H1 (cell line): Measurements from ENCODE around the gene NUPR1. TPM values are rescaled to one million over a fixed set of nuclear protein-coding genes. Genes with fewer than 3 reads are reported as not detected.
A peak's percentile ranks its signal among the peaks of the same experiment; 100 is the strongest.

Experiments
- CTCF ChIA-PET: fragments of 300-600 bp; sonication (Branson Sonifier 250); formaldehyde crosslinking; loops from one replicate; lab custom pipeline; 2021; ENCODE audit not compliant: partially characterized antibody; lab: Charles Lee
- POLR2A ChIA-PET: fragments of 300-600 bp; sonication (Branson Sonifier 250); formaldehyde crosslinking; loops from one replicate; lab custom pipeline; 2021; ENCODE audit warnings: inconsistent platforms; ENCODE audit not compliant: partially characterized antibody; lab: Charles Lee
- DNase-seq, 2 experiments: peaks; one replicate each; pipeline versions ENCODE4 v3.0.0 to v3.0.0-alpha.2; 2010 to 2022; ENCODE audit warnings: low spot score in 2 of 2, low read depth in 1 of 2, mixed read lengths in 1 of 2
- FAIRE-seq: peaks from 2 replicates; lab custom pipeline; 2011; peaks lifted over from hg19 to GRCh38; lab: Jason Lieb, UNC
- H2AFZ ChIP-seq: 2 replicates; pipeline ENCODE4 v1.8.1; 2012; ENCODE audit warnings: low read length, inconsistent platforms
- H2AK5ac ChIP-seq: 2 replicates; pipeline ENCODE4 v1.6.1; 2013; ENCODE audit warnings: low read depth, low read length
- H2BK120ac ChIP-seq: replicated peaks from 2 replicates; pipeline ENCODE3; 2013; ENCODE audit warnings: low read depth, low read length, inconsistent platforms
- H2BK12ac ChIP-seq: 2 replicates; pipeline ENCODE4 v1.6.1; 2013; ENCODE audit warnings: low read depth, low read length
- H2BK15ac ChIP-seq: 2 replicates; pipeline ENCODE4 v1.6.1; 2013; ENCODE audit warnings: low read length
- H2BK20ac ChIP-seq: 2 replicates; pipeline ENCODE4 v1.6.1; 2013; ENCODE audit warnings: low read length
- H2BK5ac ChIP-seq: 2 replicates; pipeline ENCODE4 v1.6.1; 2013; ENCODE audit warnings: low read depth, low read length
- H3K14ac ChIP-seq: 2 replicates; pipeline ENCODE4 v1.6.1; 2013; ENCODE audit warnings: inconsistent platforms; ENCODE audit not compliant: insufficient read length
- H3K18ac ChIP-seq: 2 replicates; pipeline ENCODE4 v1.6.1; 2013; ENCODE audit warnings: low read length; ENCODE audit errors: extremely low read depth
- H3K23ac ChIP-seq: 2 replicates; pipeline ENCODE4 v1.6.1; 2013; ENCODE audit warnings: inconsistent platforms; ENCODE audit not compliant: insufficient read length
- H3K23me2 ChIP-seq: 2 replicates; pipeline ENCODE4 v1.6.1; 2013; ENCODE audit warnings: low read depth, low read length
- H3K27ac ChIP-seq: 2 replicates; pipeline ENCODE4 v1.6.1; 2011; ENCODE audit warnings: low read depth, low read length, inconsistent platforms
- H3K27me3 ChIP-seq, 4 experiments: replicated peaks in 1 of 4; 1 replicate in 1 of 4; 2 replicates in 3 of 4; pipeline versions ENCODE4 v1.6.1 to v1.8.1; 2011 to 2013; ENCODE audit warnings: low read length in 3 of 4, mild to moderate bottlenecking in 3 of 4, inconsistent platforms in 2 of 4, mixed read lengths in 2 of 4, moderate library complexity in 1 of 4; ENCODE audit not compliant: control insufficient read depth in 3 of 4, insufficient read depth in 3 of 4; ENCODE audit errors: extremely low read depth in 1 of 4
- H3K36me3 ChIP-seq, 4 experiments: 2 replicates each; pipeline versions ENCODE4 v1.6.1 to v1.8.1; 2011 to 2013; ENCODE audit warnings: mild to moderate bottlenecking in 4 of 4, low read length in 3 of 4, moderate library complexity in 2 of 4, control low read depth in 1 of 4, inconsistent platforms in 1 of 4; ENCODE audit not compliant: insufficient read depth in 4 of 4, control insufficient read depth in 2 of 4
- H3K4ac ChIP-seq: replicated peaks from 2 replicates; pipeline ENCODE3; 2013; ENCODE audit warnings: low read length, low read depth, mixed read lengths, inconsistent platforms; ENCODE audit not compliant: insufficient read length
- H3K4me1 ChIP-seq, 4 experiments: replicated peaks in 1 of 4; 1 replicate in 1 of 4; 2 replicates in 3 of 4; pipeline versions ENCODE4 v1.6.1 to v1.8.1; 2011 to 2013; ENCODE audit warnings: low read length in 3 of 4, inconsistent platforms in 2 of 4, mixed read lengths in 1 of 4; ENCODE audit not compliant: insufficient read depth in 4 of 4, control insufficient read depth in 3 of 4
- H3K4me2 ChIP-seq, 2 experiments: 2 replicates each; pipeline versions ENCODE4 v1.6.1 to v1.8.1; 2011 to 2013; ENCODE audit warnings: low read depth in 2 of 2, low read length in 2 of 2, control low read depth in 1 of 2, inconsistent platforms in 1 of 2, mild to moderate bottlenecking in 1 of 2; ENCODE audit not compliant: insufficient read depth in 1 of 2
- H3K4me3 ChIP-seq, 4 experiments: fragments of 200-600, 300-600 bp in 1 of 4; sonication (generic), shearing (Covaris generic), sonication (Bioruptor Twin) in 1 of 4; 2 replicates each; pipeline versions ENCODE4 v1.5.1 to v1.8.1; 2011 to 2016; ENCODE audit warnings: low read length in 4 of 4, low read depth in 3 of 4, control low read depth in 2 of 4, inconsistent platforms in 2 of 4, mild to moderate bottlenecking in 2 of 4, mixed read lengths in 1 of 4, moderate library complexity in 1 of 4; ENCODE audit not compliant: insufficient read depth in 2 of 4; ENCODE audit errors: extremely low read depth in 1 of 4
- H3K56ac ChIP-seq: replicated peaks from 2 replicates; pipeline ENCODE3; 2013; ENCODE audit warnings: low read depth, mild to moderate bottlenecking, mixed read lengths, low read length, inconsistent platforms; ENCODE audit not compliant: insufficient read length
- H3K79me1 ChIP-seq: 2 replicates; pipeline ENCODE4 v1.6.1; 2013; ENCODE audit warnings: low read depth, low read length, control low read depth
- H3K79me2 ChIP-seq, 2 experiments: 2 replicates each; pipeline versions ENCODE4 v1.6.1 to v1.8.1; 2012 to 2013; ENCODE audit warnings: low read length in 2 of 2, mild to moderate bottlenecking in 2 of 2, inconsistent platforms in 1 of 2; ENCODE audit not compliant: insufficient read depth in 2 of 2, control insufficient read depth in 1 of 2
- H3K9ac ChIP-seq, 4 experiments: replicated peaks in 1 of 4; 1 replicate in 1 of 4; 2 replicates in 3 of 4; pipeline versions ENCODE4 v1.6.1 to v1.8.1; 2011 to 2013; ENCODE audit warnings: low read depth in 3 of 4, low read length in 3 of 4, control low read depth in 2 of 4, mild to moderate bottlenecking in 2 of 4, moderate library complexity in 2 of 4, inconsistent platforms in 1 of 4; ENCODE audit errors: extremely low read depth in 1 of 4
- H3K9me3 ChIP-seq, 2 experiments: 2 replicates each; pipeline versions ENCODE4 v1.6.1 to v1.8.1; 2012 to 2013; ENCODE audit warnings: mild to moderate bottlenecking in 2 of 2, moderate library complexity in 2 of 2, control low read depth in 1 of 2, inconsistent platforms in 1 of 2, low read depth in 1 of 2, low read length in 1 of 2, mixed read lengths in 1 of 2; ENCODE audit not compliant: insufficient read depth in 2 of 2
- H4K20me1 ChIP-seq, 2 experiments: replicated peaks in 1 of 2; 2 replicates each; pipeline versions ENCODE3 to v1.8.1; 2011 to 2013; ENCODE audit warnings: inconsistent platforms in 2 of 2, low read length in 2 of 2, mild to moderate bottlenecking in 1 of 2; ENCODE audit not compliant: insufficient read depth in 2 of 2, control insufficient read depth in 1 of 2
- H4K5ac ChIP-seq: 2 replicates; pipeline ENCODE4 v1.6.1; 2013; ENCODE audit warnings: low read length, low read depth, mixed read lengths, inconsistent platforms; ENCODE audit not compliant: insufficient read length
- H4K8ac ChIP-seq: 2 replicates; pipeline ENCODE4 v1.8.0; 2013; ENCODE audit warnings: mild to moderate bottlenecking, moderate library complexity, low read length, inconsistent platforms; ENCODE audit not compliant: insufficient read depth; ENCODE audit errors: extremely low read depth
- H4K91ac ChIP-seq: replicated peaks from 2 replicates; pipeline ENCODE3; 2013; ENCODE audit warnings: low read length, mixed read lengths, inconsistent platforms; ENCODE audit not compliant: insufficient read length
- BCL11A ChIP-seq, 2 experiments: IDR thresholded peaks; one replicate each; pipeline ENCODE4 v1.6.1; 2011; ENCODE audit warnings: low read depth in 2 of 2, low read length in 2 of 2, mild to moderate bottlenecking in 2 of 2
- CEBPB ChIP-seq: IDR thresholded peaks from 2 replicates; pipeline ENCODE4 v1.6.1; 2012; ENCODE audit warnings: low read depth, low read length
- EP300 ChIP-seq, 2 experiments: IDR thresholded peaks; 1 replicate in 1 of 2; 2 replicates in 1 of 2; pipeline ENCODE4 v1.6.1; 2011 to 2012; ENCODE audit warnings: low read depth in 2 of 2, low read length in 2 of 2, mild to moderate bottlenecking in 2 of 2, borderline replicate concordance in 1 of 2, inconsistent platforms in 1 of 2, moderate library complexity in 1 of 2
- KDM4A ChIP-seq: IDR thresholded peaks from one replicate; pipeline ENCODE4 v1.7.1; 2012; ENCODE audit warnings: low read depth, mild to moderate bottlenecking, moderate library complexity, low read length, inconsistent platforms; ENCODE audit not compliant: severe bottlenecking
- PHF8 ChIP-seq: fragments of 200-600 bp; sonication (generic); conservative IDR thresholded peaks from 2 replicates; pipeline ENCODE4 v1.7.1; 2012; ENCODE audit warnings: low read depth, mild to moderate bottlenecking, inconsistent platforms, low read length, moderate library complexity
- SP2 ChIP-seq: IDR thresholded peaks from 2 replicates; pipeline ENCODE4 v1.6.1; 2012; ENCODE audit warnings: mild to moderate bottlenecking, low read length, inconsistent platforms
- TBP ChIP-seq: IDR thresholded peaks from 2 replicates; pipeline ENCODE4 v1.6.1; 2011; ENCODE audit warnings: low read depth, low read length, improper control_type of control experiment
- WGBS, 2 experiments: shearing (Covaris generic) in 1 of 2; methylation state at CpG; one replicate each; pipeline versions ENCODE4 v1.1.6 to v1.1.7; 2013 to 2015; ENCODE audit warnings: low lambda C conversion rate in 2 of 2, mixed read lengths in 2 of 2, inconsistent platforms in 1 of 2, low coverage in 1 of 2, missing lambda C conversion rate in 1 of 2; ENCODE audit not compliant: insufficient replicate concordance in 2 of 2, insufficient coverage in 1 of 2, insufficient read length in 1 of 2; ENCODE audit errors: extremely low coverage in 1 of 2, missing lambda C conversion rate in 1 of 2; 5-methylcytosine and 5-hydroxymethylcytosine counted together
- long read RNA-seq, 2 experiments: library from RNA in 1 of 2; library from capped mRNA in 1 of 2; stranded (forward); transcript quantifications; one replicate each; pipeline ENCODE4 v2.0.0, GENCODE V29; 2021; ENCODE audit warnings: inconsistent platforms in 1 of 2
- polyA minus RNA-seq, 3 experiments: library from RNA; depleted of rRNA, polyadenylated mRNA; stranded (reverse); fragments of >200 nt; gene quantifications; 1 replicate in 2 of 3; 2 replicates in 1 of 3; pipeline ENCODE4 v1.2.3, GENCODE V29; 2011
- polyA plus RNA-seq, 7 experiments: library from polyadenylated mRNA; depleted of rRNA in 3 of 7; stranded (reverse) in 5 of 7; unstranded in 2 of 7; fragments of >200 nt in 5 of 7; fragments of 200-250 nt in 2 of 7; gene quantifications; 1 replicate in 5 of 7; 2 replicates in 1 of 7; 4 replicates in 1 of 7; pipeline versions ENCODE4 v1.2.1 to v1.2.3, GENCODE V29; 2011 to 2013; ENCODE audit warnings: missing spikeins in 2 of 7, mixed read lengths in 2 of 7
- total RNA-seq: library from RNA; stranded (reverse); fragmentation: NEBNext Ultra II Directional; extraction: Animal tissue kit (Norgen Biotek cat#: 25700); gene quantifications from 2 replicates; pipeline ENCODE4 v1.2.1, GENCODE V29; 2021

NUPR1 gene
- total RNA-seq (0.20 TPM in 1 of 2 replicates, not detected in the other), polyA plus RNA-seq (2011; rRNA removed) (0.09 and 0.17 TPM in 2 replicates), polyA minus RNA-seq (2011; rRNA and poly(A)+ RNA removed) (0.03 TPM in 1 of 2 replicates, not detected in the other)
- polyA plus RNA-seq (2011; cell fraction: cytosol; rRNA removed): 0.10 TPM
- not detected for polyA plus RNA-seq (2011; cell fraction: nucleus; rRNA removed)
- 0.05 to 0.43 TPM in 2 of 4 replicates, not detected in the others for polyA plus RNA-seq (2012, experiment 1 of 2)
- polyA plus RNA-seq (2012, experiment 2 of 2): not detected
- polyA plus RNA-seq (2013, experiment 1 of 2): 0.06 TPM
- under 0.01 TPM for polyA plus RNA-seq (2013, experiment 2 of 2)
- polyA minus RNA-seq (2011; cell fraction: cytosol; rRNA and poly(A)+ RNA removed): 0.66 TPM
- 0.30 TPM for polyA minus RNA-seq (2011; cell fraction: nucleus; rRNA and poly(A)+ RNA removed)
- long read RNA-seq, experiment 1: 0 reads
- long read RNA-seq, experiment 2: 0 reads

GRCh38 chr16:28538733-28539596, at the start of gene NUPR1:
Gene NUPR1, minus strand, starts transcription at chr16:28538974. Its CDS starts 67 bp downstream, at chr16:28538907.
- Histone ChIP-seq H2AFZ (peak within 1 kb of the TSS; percentile 84), H3K79me2 (no peaks in the 10 kb centered on the region), H4K8ac (peak within 1 kb of the TSS; percentile 73; the same call in 1 of the 2 replicates), H3K36me3 (no peaks in the 10 kb centered on the region), H2BK120ac (no peak within 1 kb of the TSS), H4K5ac (no peak within 1 kb of the TSS), H3K9ac (no peak within 1 kb of the TSS), H3K23ac (no peak within 1 kb of the TSS), H2BK5ac (no peak within 1 kb of the TSS; the same call in 1 of the 2 replicates), H4K20me1 (no peaks in the 10 kb centered on the region), H3K9me3 (no peaks in the 10 kb centered on the region), H2BK12ac (0 out of 2 replicates have a peak within 1 kb of the TSS, but pooled peaks have one; percentile 35), H3K4me2 (no peak within 1 kb of the TSS), H2BK20ac (no peak within 1 kb of the TSS), H3K18ac (no peak within 1 kb of the TSS; the same call in 1 of the 2 replicates), H3K27ac (no peak within 1 kb of the TSS), H3K23me2 (no peaks in the 10 kb centered on the region), H3K56ac (no peak within 1 kb of the TSS)
- CTCF ChIA-PET: no interaction called here
- DNase-seq (no peak), FAIRE-seq (no peak)
- TF ChIP-seq TBP (peak; percentile 39; the same call in 1 of the 2 replicates), KDM4A (no peak), PHF8 (no peak), SP2 (no peak), EP300 (IDR thresholded peaks at IDR 0.05; ENCODE audit: borderline replicate concordance in 1 of 2, low read depth in 2 of 2, low read length in 2 of 2) (no peak), BCL11A (IDR thresholded peaks at IDR 0.05; ENCODE audit: low read depth in 2 of 2, low read length in 2 of 2) (no peak), CEBPB (0 out of 2 replicates have a peak, but pooled peaks have one; percentile 28)
- TF ChIP-seq, all 59 proteins: peak for 2
- H2BK15ac ChIP-seq: no peak within 1 kb of the TSS
- H3K4me1 ChIP-seq: peaks cover 0 to 4% (median 1%) of the 10 kb centered on the region in 4 experiments; a peak in 2 of 7 replicates
- H4K91ac ChIP-seq: no peak within 1 kb of the TSS
- WGBS, 2 experiments: 81% methylated on average over 22 of the region's 22 CpGs; no CpG with 5 or more reads in 1 of the 2 experiments
- no peaks in the 10 kb centered on the region for H3K79me1 ChIP-seq
- H2AK5ac ChIP-seq: no peak within 1 kb of the TSS
- no peak within 1 kb of the TSS for H3K14ac ChIP-seq
- POLR2A ChIA-PET: interaction anchor here (1.6 kb wide), 1 partner anchor 15 kb away, joined by 5 read pairs; the partner anchor contains the start of gene SGF29
- H3K27me3 ChIP-seq: no peaks in the 10 kb centered on the region
- no peak within 1 kb of the TSS for H3K4me3 ChIP-seq
- no peak within 1 kb of the TSS for H3K4ac ChIP-seq
